HG03432 (cell line): Measurements from ENCODE around the gene TAPBPL.
A peak's percentile ranks its signal among the peaks of the same experiment; 100 is the strongest.
"Not testable (repeated sequence)": the region's sequence is repeated elsewhere in the genome, so short reads cannot be mapped to it uniquely, and the experiment has no call there.

Experiments used
- ATAC-seq: cut with Tn5 transposase; IDR thresholded peaks from one replicate; pipeline ENCODE4 v1.9.1; 2021; ENCODE audit warnings: mild to moderate bottlenecking, moderate library complexity; ENCODE audit not compliant: unreplicated experiment

TAPBPL gene

GRCh38 chr12:6489449-6489848 is 37.6 kb downstream of the TAPBPL start:
- no peak for ATAC-seq

- not testable (repeated sequence) for ATAC-seq
These were observed 38.8 kb downstream of the TAPBPL start for GRCh38 chr12:6490673-6491072.

- ATAC-seq = peak; percentile 81
These were observed 41.1 kb downstream of the TAPBPL start, which contains the start of gene MRPL51 for GRCh38 chr12:6492838-6493496. TSS of gene MRPL51 (minus strand) at chr12:6493262. CDS start at chr12:6493136, 126 bp downstream.

- peak; percentile 86 for ATAC-seq
These were observed 41.8 kb downstream of the TAPBPL start, which contains the start of gene NCAPD2 for GRCh38 chr12:6493497-6494257. TSS of gene NCAPD2 (plus strand) at chr12:6494102. CDS start at chr12:6495099, 997 bp downstream.

- no peak for ATAC-seq
These were observed 42.5 kb downstream of the TAPBPL start for GRCh38 chr12:6494258-6494743.

GRCh38 chr12:6494968-6495367 is 43.1 kb downstream of the TAPBPL start:
- no peak for ATAC-seq

GRCh38 chr12:6497291-6497690 is 45.4 kb downstream of the TAPBPL start:
- not testable (repeated sequence) for ATAC-seq

- no peak for ATAC-seq
These were observed 48.6 kb downstream of the TAPBPL start for GRCh38 chr12:6500466-6500865.

- no peak for ATAC-seq
These were observed 55.5 kb downstream of the TAPBPL start for GRCh38 chr12:6507102-6507998.

- ATAC-seq = no peak
These were observed 56.2 kb downstream of the TAPBPL start for GRCh38 chr12:6508087-6508486.
